Lower leg skin (tissue), 4 donors: ENCODE measurements around the gene ZNF296. TPM values are rescaled to one million over a fixed set of nuclear protein-coding genes. Genes with fewer than 3 reads are reported as not detected.

ENCODE experiments used
- DNase-seq, 2 donors: peaks; one replicate each; pipeline ENCODE4 v3.0.0-alpha.2; 2019; ENCODE audit warnings: low spot score in 2 of 2
- H3K4me3 ChIP-seq: fragments of 200-600 bp; sonication (generic); 2 replicates; pipeline ENCODE4 v1.5.1; 2017; ENCODE audit warnings: mild to moderate bottlenecking, low read depth; ENCODE audit not compliant: poor library complexity, severe bottlenecking
- CTCF ChIP-seq, 3 donors: fragments of 450-650 bp; IDR thresholded peaks; one replicate each; pipeline ENCODE4 v1.5.1; 2016; ENCODE audit warnings: antibody characterized with exemption in 3 of 3, mild to moderate bottlenecking in 3 of 3, moderate library complexity in 2 of 3
- POLR2A ChIP-seq, 2 donors: fragments of 450-650 bp; IDR thresholded peaks; one replicate each; pipeline ENCODE4 v1.6.1; 2016 to 2017; ENCODE audit warnings: antibody characterized with exemption in 2 of 2, mild to moderate bottlenecking in 1 of 2, moderate library complexity in 1 of 2
- whole genome bisulfite sequencing, 2 donors: methylation state at CpG; one replicate each; pipeline ENCODE4 v1.1.5; 2018; 5-methylcytosine and 5-hydroxymethylcytosine counted together
- intact Hi-C: fragments of 100-400 bp; cut with DNase I; formaldehyde crosslinking; loops from one replicate; pipeline ENCODE4 v1.15.0; 2023; ENCODE audit warnings: low total_unique reads
- total RNA-seq, 4 donors: library from RNA; depleted of rRNA; stranded (reverse); fragments of >200 nt; gene quantifications; one replicate each; pipeline ENCODE4 v1.1.0, GENCODE V29; 2016

ZNF296 gene
- total RNA-seq, 4 donors from 2014 or later = 2.4 to 7.8 (median 4.8) TPM

DNA sequence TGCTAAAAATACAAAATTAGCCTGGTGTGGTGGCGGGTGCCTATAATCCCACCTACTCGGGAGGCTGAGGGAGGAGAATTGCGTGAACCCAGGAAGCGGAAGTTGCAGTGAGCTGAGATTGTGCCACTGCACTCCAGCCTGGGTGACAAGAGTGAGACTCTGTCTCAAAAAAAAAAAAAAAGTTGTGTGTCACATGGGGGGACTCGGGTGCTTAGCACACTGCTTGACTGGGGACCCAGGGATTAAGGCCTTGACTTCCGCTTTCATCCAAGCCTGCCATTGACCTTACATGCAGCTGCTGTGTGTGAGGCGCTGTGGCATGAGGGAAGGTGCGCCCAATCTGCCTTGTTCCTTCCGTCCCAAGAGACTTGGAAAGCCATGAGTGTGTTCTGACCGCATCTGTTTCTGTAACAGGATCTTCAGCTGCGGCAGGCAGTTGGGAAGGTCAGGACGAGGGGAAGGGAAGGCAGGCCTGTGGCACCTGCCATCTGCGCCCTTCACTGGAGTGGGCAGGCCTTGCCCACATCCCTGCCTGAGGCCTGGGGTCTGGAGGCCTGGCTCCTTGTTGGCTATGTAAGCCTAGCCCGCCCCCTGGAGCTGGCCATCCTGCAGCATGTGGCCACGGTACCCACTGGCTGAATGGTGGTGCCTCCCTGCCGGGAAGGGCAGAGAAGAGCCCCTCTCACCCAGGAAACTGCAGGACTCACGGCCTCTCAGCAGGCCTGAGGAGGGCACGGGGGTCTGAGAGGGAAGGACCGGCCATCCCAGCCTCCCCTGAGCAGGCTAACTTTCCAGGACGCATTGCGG, 39.7 kb upstream of the ZNF296 start:
- H3K4me3 ChIP-seq = no peak overlapping the region
- WGBS, 2 donors = 91 to 92% methylated on average over 18 to 19 of the region's 21 CpGs
- intact Hi-C loops = no loop called here
- DNase-seq = no peak
- no peak for TF ChIP-seq CTCF (IDR thresholded peaks at IDR 0.05)
- no peak for TF ChIP-seq POLR2A (IDR thresholded peaks at IDR 0.05)

- 76% methylated on average over 4 of the region's 4 CpGs for WGBS, 2 donors
- DNase-seq = no peak
- no peak overlapping the region for H3K4me3 ChIP-seq
- TF ChIP-seq POLR2A (IDR thresholded peaks at IDR 0.05) (no peak), CTCF (IDR thresholded peaks at IDR 0.05) (no peak)
- intact Hi-C loops = no loop called here
Measured at GRCh38 chr19:45114116-45114515, 37.8 kb upstream of the ZNF296 start.

DNA sequence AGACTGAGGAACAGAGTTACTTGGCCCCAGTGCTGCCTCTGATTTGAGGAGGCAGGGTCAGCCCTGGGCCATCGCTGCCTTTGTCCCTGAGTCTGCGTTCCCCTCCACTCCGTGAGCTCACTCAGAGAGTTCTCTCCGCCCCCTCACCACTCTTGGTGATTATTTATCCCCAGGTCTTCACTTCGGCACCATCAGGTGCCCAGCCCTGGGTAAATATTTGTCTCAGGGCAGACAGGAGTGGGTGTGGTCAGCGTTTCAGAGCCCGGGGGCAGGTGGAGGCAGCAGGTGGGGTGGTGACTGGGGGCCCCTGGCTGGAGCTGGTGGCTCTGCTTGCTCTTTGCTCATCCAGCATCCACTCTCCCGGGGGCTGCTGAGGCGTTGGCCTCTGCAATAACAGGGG, 37.4 kb upstream of the ZNF296 start:
- DNase-seq = no peak
- intact Hi-C loops = no loop called here
- TF ChIP-seq POLR2A (IDR thresholded peaks at IDR 0.05) (no peak), CTCF (IDR thresholded peaks at IDR 0.05) (no peak)
- no peak overlapping the region for H3K4me3 ChIP-seq
- 56 to 65% methylated on average over 9 of the region's 9 CpGs for WGBS, 2 donors

- no peak for DNase-seq
- intact Hi-C loops = no loop called here
- 90 to 94% methylated on average over 11 of the region's 11 CpGs for WGBS, 2 donors
- no peak for TF ChIP-seq CTCF (IDR thresholded peaks at IDR 0.05)
- TF ChIP-seq POLR2A (IDR thresholded peaks at IDR 0.05) = no peak
- H3K4me3 ChIP-seq = no peak overlapping the region
Measured at GRCh38 chr19:45112111-45112827, 36.0 kb upstream of the ZNF296 start.

GRCh38 chr19:45110851-45111266, 34.6 kb upstream of the ZNF296 start:
- H3K4me3 ChIP-seq = no peak overlapping the region
- no peak for DNase-seq
- WGBS, 2 donors = 74 to 76% methylated on average over 5 of the region's 5 CpGs
- no peak for TF ChIP-seq CTCF (IDR thresholded peaks at IDR 0.05)
- no peak for TF ChIP-seq POLR2A (IDR thresholded peaks at IDR 0.05)
- intact Hi-C loops = no loop called here
